Measurements from ENCODE around the gene AHCYL1. TPM values are rescaled to one million over a fixed set of nuclear protein-coding genes. Genes with fewer than 3 reads are reported as not detected.

AHCYL1 gene
- total and polyA plus RNA-seq, 4 donors = 24.9 to 40.7 (median 30.3) TPM

- Histone ChIP-seq H3K4me1 (ENCODE audit: control insufficient read depth in 4 of 4, insufficient read depth in 4 of 4, low read length in 3 of 4) (peaks cover 2 to 59% (median 37%) of the 10 kb centered on the region in 4 donors), H3K27ac (ENCODE audit: low read depth in 1 of 2, low read length in 2 of 2) (peak overlapping the region in 1 of 2 donors; percentile 57), H3K9ac (ENCODE audit: low read depth in 1 of 2, low read length in 2 of 2) (no peak overlapping the region), H3K27me3 (ENCODE audit: control insufficient read depth in 4 of 4, insufficient read depth in 4 of 4, low read length in 3 of 4) (no peaks in the 10 kb centered on the region), H3K36me3 (ENCODE audit: control insufficient read depth in 4 of 4, insufficient read depth in 3 of 4, low read depth in 1 of 4, low read length in 3 of 4) (no peaks in the 10 kb centered on the region), H3K9me3 (ENCODE audit: control insufficient read depth in 4 of 4, low read length in 3 of 4) (no peaks in the 10 kb centered on the region), H3K4me3 (ENCODE audit: low read depth in 1 of 3, low read length in 3 of 3) (peak overlapping the region in 1 of 3 donors; percentile 19)
- DNase-seq (ENCODE audit: low spot score) = no peak
- WGBS = 44% methylated on average over 1 of the region's 1 CpG
- TF ChIP-seq RAD21 (IDR thresholded peaks at IDR 0.05) (no peak), JUND (IDR thresholded peaks at IDR 0.05) (no peak), EGR1 (IDR thresholded peaks at IDR 0.05; ENCODE audit: low read depth in 2 of 2) (no peak), ATF3 (IDR thresholded peaks at IDR 0.05) (no peak), YY1 (IDR thresholded peaks at IDR 0.05) (no peak), RXRA (IDR thresholded peaks at IDR 0.05) (no peak), CTCF (IDR thresholded peaks at IDR 0.05; ENCODE audit: low read depth, low read length, missing input control) (no peak), SP1 (IDR thresholded peaks at IDR 0.05) (no peak)
Observed at GRCh38 chr1:110004583-110004982, 20.0 kb downstream of the AHCYL1 start.

- Histone ChIP-seq H3K36me3 (ENCODE audit: control insufficient read depth in 4 of 4, insufficient read depth in 3 of 4, low read depth in 1 of 4, low read length in 3 of 4) (peaks cover 0 to 3% (median 2%) of the 10 kb centered on the region in 4 donors), H3K9me3 (ENCODE audit: control insufficient read depth in 4 of 4, low read length in 3 of 4) (no peaks in the 10 kb centered on the region), H3K27me3 (ENCODE audit: control insufficient read depth in 4 of 4, insufficient read depth in 4 of 4, low read length in 3 of 4) (no peaks in the 10 kb centered on the region), H3K27ac (ENCODE audit: low read depth in 1 of 2, low read length in 2 of 2) (no peak overlapping the region), H3K4me3 (ENCODE audit: low read depth in 1 of 3, low read length in 3 of 3) (no peak overlapping the region), H3K4me1 (ENCODE audit: control insufficient read depth in 4 of 4, insufficient read depth in 4 of 4, low read length in 3 of 4) (peaks cover 2 to 66% (median 42%) of the 10 kb centered on the region in 4 donors), H3K9ac (ENCODE audit: low read depth in 1 of 2, low read length in 2 of 2) (no peak overlapping the region)
- no peak for DNase-seq (ENCODE audit: low spot score)
- TF ChIP-seq FOXA1 (IDR thresholded peaks at IDR 0.05) (no peak), ZBTB33 (IDR thresholded peaks at IDR 0.05) (no peak), ATF3 (IDR thresholded peaks at IDR 0.05) (no peak), JUND (IDR thresholded peaks at IDR 0.05) (no peak), SP1 (IDR thresholded peaks at IDR 0.05) (no peak), HNF4A (conservative IDR thresholded peaks at IDR 0.05) (no peak), GABPA (IDR thresholded peaks at IDR 0.05 in 1 of 2, conservative IDR thresholded peaks at IDR 0.05 in 1 of 2) (no peak), CTCF (IDR thresholded peaks at IDR 0.05; ENCODE audit: low read depth, low read length, missing input control) (no peak), MAX (IDR thresholded peaks at IDR 0.05) (no peak), RAD21 (IDR thresholded peaks at IDR 0.05) (no peak), YY1 (IDR thresholded peaks at IDR 0.05) (no peak), FOXA2 (IDR thresholded peaks at IDR 0.05) (no peak), RXRA (IDR thresholded peaks at IDR 0.05) (no peak), EGR1 (IDR thresholded peaks at IDR 0.05; ENCODE audit: low read depth in 2 of 2) (no peak)
Observed at GRCh38 chr1:110005971-110006370, 21.4 kb downstream of the AHCYL1 start.
